BLaER1 treated with 17β-estradiol and CSF1 and Interleukin-3, amounts not matched to agents 10 nM and 100 nM (cell line): ENCODE measurements around the gene SRGAP1.

Source experiments
- H3K27ac ChIP-seq, 11 experiments: shearing (Covaris generic); formaldehyde crosslinking; 2 replicates each; pipeline ENCODE4 v1.8.1; 2022
- H3K27me3 ChIP-seq, 11 experiments: shearing (Covaris generic); formaldehyde crosslinking; 2 replicates each; pipeline ENCODE4 v1.8.1; 2022
- H3K36me3 ChIP-seq, 11 experiments: shearing (Covaris generic); formaldehyde crosslinking; 2 replicates each; pipeline ENCODE4 v1.8.1; 2022
- H3K4me1 ChIP-seq, 10 experiments: shearing (Covaris generic); formaldehyde crosslinking; 2 replicates each; pipeline ENCODE4 v1.8.1; 2022
- H3K4me2 ChIP-seq, 11 experiments: shearing (Covaris generic); formaldehyde crosslinking; 2 replicates each; pipeline ENCODE4 v1.8.1; 2022
- H3K4me3 ChIP-seq, 10 experiments: shearing (Covaris generic); formaldehyde crosslinking; 2 replicates each; pipeline ENCODE4 v1.8.1; 2022
- H3K9ac ChIP-seq, 11 experiments: shearing (Covaris generic); formaldehyde crosslinking; 2 replicates each; pipeline ENCODE4 v1.8.1; 2022
- H3K9me3 ChIP-seq, 11 experiments: shearing (Covaris generic); formaldehyde crosslinking; replicated peaks in 1 of 11; 2 replicates each; pipeline ENCODE4 v1.8.1; 2022
- H4K20me1 ChIP-seq, 11 experiments: shearing (Covaris generic); formaldehyde crosslinking; 2 replicates each; pipeline ENCODE4 v1.8.1; 2022
- Cebpa-rat ChIP-seq, 11 experiments: shearing (Covaris generic); IDR thresholded peaks; 2 replicates each; pipeline ENCODE4 v1.8.1; 2022

Gene SRGAP1

GRCh38 chr12:63981343-63981742, 136.8 kb downstream of the SRGAP1 start:
- Histone ChIP-seq H3K4me1 (peaks cover 0 to 12% (median 0%) of the 10 kb centered on the region in 10 experiments; a peak in 7 of 20 replicates), H3K27ac (no peak overlapping the region)

GRCh38 chr12:63982604-63983295, 138.2 kb downstream of the SRGAP1 start:
- H3K27ac ChIP-seq: no peak overlapping the region
- no peak overlapping the region for H3K4me3 ChIP-seq
- H3K36me3 ChIP-seq: no peaks in the 10 kb centered on the region
- no peak for TF ChIP-seq Cebpa-rat (IDR thresholded peaks at IDR 0.05)
- no peaks in the 10 kb centered on the region for H3K27me3 ChIP-seq
- H4K20me1 ChIP-seq: no peaks in the 10 kb centered on the region
- H3K9ac ChIP-seq: no peak overlapping the region
- no peak overlapping the region for H3K4me2 ChIP-seq
- H3K9me3 ChIP-seq: no peaks in the 10 kb centered on the region
- H3K4me1 ChIP-seq: peaks cover 0 to 12% (median 0%) of the 10 kb centered on the region in 10 experiments; a peak in 7 of 20 replicates

More at GRCh38 chr12:63981343-63981742, 136.8 kb downstream of the SRGAP1 start:
- Histone ChIP-seq H3K36me3 (no peaks in the 10 kb centered on the region), H3K4me2 (no peak overlapping the region), H4K20me1 (no peaks in the 10 kb centered on the region), H3K9ac (no peak overlapping the region), H3K9me3 (no peaks in the 10 kb centered on the region), H3K4me3 (no peak overlapping the region), H3K27me3 (no peaks in the 10 kb centered on the region)
- no peak for TF ChIP-seq Cebpa-rat (IDR thresholded peaks at IDR 0.05)

DNA sequence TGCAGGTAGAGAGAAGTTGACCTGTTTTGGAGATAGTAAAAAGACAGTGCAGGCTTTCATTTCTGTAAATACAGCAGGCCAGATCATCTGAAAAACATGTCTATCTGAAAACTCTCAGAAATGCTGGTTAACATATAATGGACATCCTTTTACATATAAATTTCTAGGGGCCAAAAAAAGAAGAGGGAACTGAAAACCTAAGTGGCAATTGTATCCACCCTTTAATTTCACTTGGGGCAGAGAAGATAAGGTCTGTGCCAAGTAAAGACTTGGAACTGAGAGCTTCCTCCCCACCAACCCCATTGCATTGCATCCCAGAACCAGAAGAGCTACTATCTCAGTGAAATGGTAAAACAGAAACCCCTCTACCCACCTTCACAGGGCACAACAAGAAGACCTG, 141.0 kb downstream of the SRGAP1 start:
- Histone ChIP-seq H3K9me3 (no peaks in the 10 kb centered on the region), H3K4me2 (peak overlapping the region in 3 of 11 experiments; percentile 17 to 42 (median 41); a peak in 5 of 22 replicates), H3K36me3 (peaks cover 0 to 5% (median 0%) of the 10 kb centered on the region in 11 experiments; a peak in 1 of 22 replicates), H3K4me1 (peaks cover 0 to 12% (median 0%) of the 10 kb centered on the region in 10 experiments; a peak in 7 of 20 replicates), H3K9ac (no peak overlapping the region), H4K20me1 (no peaks in the 10 kb centered on the region), H3K4me3 (no peak overlapping the region), H3K27me3 (no peaks in the 10 kb centered on the region), H3K27ac (no peak overlapping the region)
- no peak for TF ChIP-seq Cebpa-rat (IDR thresholded peaks at IDR 0.05)

DNA sequence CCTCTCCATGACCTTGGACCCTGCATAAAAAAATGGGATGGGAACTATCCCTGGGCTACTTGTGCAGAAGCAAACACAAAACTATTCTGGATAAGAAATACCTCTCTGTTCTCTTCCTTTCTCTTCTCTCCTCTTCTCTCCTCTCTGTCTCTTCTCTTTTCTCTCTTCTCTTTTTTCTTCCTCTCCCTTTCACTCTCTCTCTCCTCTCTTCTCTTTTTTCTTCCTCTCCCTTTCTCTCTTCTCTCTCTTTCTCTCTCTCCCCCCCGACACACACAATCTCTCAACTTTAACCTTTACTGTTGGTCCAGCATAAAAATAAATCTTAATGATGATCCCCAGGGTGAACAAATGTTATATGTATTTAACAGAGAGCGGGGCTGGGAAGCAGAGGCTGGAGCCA, 141.4 kb downstream of the SRGAP1 start:
- no peaks in the 10 kb centered on the region for H3K9me3 ChIP-seq
- H3K4me2 ChIP-seq: peak overlapping the region in 3 of 11 experiments; percentile 17 to 42 (median 41); a peak in 5 of 22 replicates
- no peak overlapping the region for H3K27ac ChIP-seq
- no peak overlapping the region for H3K9ac ChIP-seq
- TF ChIP-seq Cebpa-rat (IDR thresholded peaks at IDR 0.05): no peak
- no peak overlapping the region for H3K4me3 ChIP-seq
- H3K4me1 ChIP-seq: peaks cover 0 to 12% (median 0%) of the 10 kb centered on the region in 10 experiments; a peak in 7 of 20 replicates
- no peaks in the 10 kb centered on the region for H4K20me1 ChIP-seq
- no peaks in the 10 kb centered on the region for H3K27me3 ChIP-seq
- peaks cover 0 to 5% (median 0%) of the 10 kb centered on the region in 11 experiments; a peak in 1 of 22 replicates for H3K36me3 ChIP-seq

DNA sequence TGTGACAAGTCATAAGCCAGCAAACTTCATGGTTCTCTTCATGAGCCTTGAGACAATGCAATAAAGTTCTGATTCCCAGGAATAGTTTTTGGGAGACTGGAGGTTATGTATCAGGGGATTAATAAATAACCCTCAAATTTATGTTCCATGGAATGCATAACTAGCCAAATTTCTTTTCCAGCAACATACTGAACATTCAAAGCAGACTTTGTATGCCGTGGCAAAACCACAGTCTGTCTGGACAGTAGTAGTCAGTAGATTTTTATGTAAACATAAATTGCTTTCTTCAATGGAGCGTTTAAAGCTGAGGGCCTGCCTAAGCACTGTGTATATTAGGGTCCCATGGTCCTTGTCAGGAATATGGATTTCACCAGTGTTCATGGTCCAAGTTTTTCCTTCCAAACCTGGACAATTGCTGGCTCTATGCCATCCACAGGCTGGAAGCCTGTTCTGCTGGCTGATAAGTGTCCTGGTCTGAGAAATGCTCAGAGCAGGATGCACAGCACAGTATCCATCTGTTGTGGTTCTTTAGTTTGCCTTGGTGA, 144.9 kb downstream of the SRGAP1 start:
- H3K4me3 ChIP-seq: no peak overlapping the region
- TF ChIP-seq Cebpa-rat (IDR thresholded peaks at IDR 0.05): no peak
- H3K27ac ChIP-seq: no peak overlapping the region
- H3K9me3 ChIP-seq: no peaks in the 10 kb centered on the region
- no peaks in the 10 kb centered on the region for H4K20me1 ChIP-seq
- H3K9ac ChIP-seq: no peak overlapping the region
- H3K4me1 ChIP-seq: peaks cover 0 to 12% (median 0%) of the 10 kb centered on the region in 10 experiments; a peak in 7 of 20 replicates
- no peak overlapping the region for H3K4me2 ChIP-seq
- H3K27me3 ChIP-seq: no peaks in the 10 kb centered on the region
- H3K36me3 ChIP-seq: peaks cover 0 to 5% (median 0%) of the 10 kb centered on the region in 11 experiments; a peak in 1 of 22 replicates

DNA sequence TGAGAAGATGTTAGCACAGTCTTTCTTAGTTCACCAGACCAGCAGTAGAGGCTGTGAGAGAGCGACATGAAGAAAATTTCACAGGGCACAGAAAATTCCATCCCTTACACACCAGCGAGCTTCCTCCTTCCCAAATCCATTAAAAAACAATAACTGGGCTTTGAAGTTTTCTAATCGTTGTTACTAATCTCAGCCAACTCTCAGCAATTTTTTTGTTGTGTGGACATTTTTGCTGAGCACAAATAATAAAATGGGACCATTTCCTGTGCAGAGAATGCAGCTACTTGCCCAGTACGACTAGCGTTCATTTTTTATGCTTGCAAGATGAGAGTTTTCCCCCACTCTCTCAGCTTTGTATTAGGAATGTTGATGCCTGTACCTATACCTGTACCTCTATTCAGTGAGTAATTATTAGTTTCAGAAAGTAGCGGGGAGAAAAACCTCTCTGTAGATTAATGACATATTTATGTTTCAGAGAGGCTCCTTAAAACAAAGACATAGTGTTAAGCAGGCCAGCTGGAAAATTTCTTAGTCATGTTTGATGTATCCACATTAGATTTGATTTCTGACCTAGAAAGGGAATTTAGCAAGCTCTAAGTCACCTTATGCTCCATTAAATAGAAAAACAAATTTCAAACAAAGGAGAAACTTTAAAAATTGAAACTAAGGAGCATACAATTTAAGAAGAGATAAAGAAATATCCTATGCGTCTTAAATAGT, 146.5 kb downstream of the SRGAP1 start:
- Histone ChIP-seq H3K27me3 (no peaks in the 10 kb centered on the region), H3K4me1 (peaks cover 0 to under 1% (median 0%) of the 10 kb centered on the region in 10 experiments; a peak in 5 of 20 replicates), H3K9me3 (no peaks in the 10 kb centered on the region), H4K20me1 (no peaks in the 10 kb centered on the region), H3K9ac (no peak overlapping the region), H3K27ac (no peak overlapping the region), H3K4me3 (no peak overlapping the region), H3K36me3 (peaks cover 0 to 5% (median 0%) of the 10 kb centered on the region in 11 experiments; a peak in 1 of 22 replicates), H3K4me2 (no peak overlapping the region)
- no peak for TF ChIP-seq Cebpa-rat (IDR thresholded peaks at IDR 0.05)

GRCh38 chr12:63994704-63995103, 150.2 kb downstream of the SRGAP1 start:
- Histone ChIP-seq H3K36me3 (peaks cover 0 to 4% (median 0%) of the 10 kb centered on the region in 11 experiments; a peak in 1 of 22 replicates), H3K4me3 (no peak overlapping the region), H3K4me2 (no peak overlapping the region), H3K27ac (no peak overlapping the region), H3K4me1 (no peaks in the 10 kb centered on the region), H3K9me3 (no peaks in the 10 kb centered on the region), H3K9ac (no peak overlapping the region), H4K20me1 (no peaks in the 10 kb centered on the region), H3K27me3 (no peaks in the 10 kb centered on the region)
- no peak for TF ChIP-seq Cebpa-rat (IDR thresholded peaks at IDR 0.05)

DNA sequence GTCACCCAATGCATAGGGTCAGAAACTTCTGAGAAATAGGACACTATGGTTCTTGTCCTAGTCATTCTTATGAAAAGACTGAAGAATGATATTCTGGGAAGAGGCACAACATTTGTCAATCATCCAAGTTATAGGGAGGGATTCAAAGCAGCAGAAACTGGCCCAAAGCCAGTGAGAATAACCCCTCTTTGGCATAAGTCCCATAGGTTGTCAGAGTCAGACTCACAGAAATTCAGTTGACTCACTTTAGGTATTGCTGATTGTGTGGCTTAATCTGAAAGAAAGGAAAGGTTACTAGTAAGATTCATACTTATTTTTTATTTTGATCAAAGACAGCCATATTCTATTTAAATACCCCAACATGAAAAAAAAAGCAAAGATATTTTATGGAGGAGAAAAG, 151.0 kb downstream of the SRGAP1 start:
- H3K27ac ChIP-seq: no peak overlapping the region
- H3K4me2 ChIP-seq: no peak overlapping the region
- no peaks in the 10 kb centered on the region for H3K36me3 ChIP-seq
- H3K4me3 ChIP-seq: no peak overlapping the region
- H3K9ac ChIP-seq: no peak overlapping the region
- no peaks in the 10 kb centered on the region for H3K27me3 ChIP-seq
- no peak for TF ChIP-seq Cebpa-rat (IDR thresholded peaks at IDR 0.05)
- no peaks in the 10 kb centered on the region for H3K4me1 ChIP-seq
- H4K20me1 ChIP-seq: no peaks in the 10 kb centered on the region
- H3K9me3 ChIP-seq: no peaks in the 10 kb centered on the region

GRCh38 chr12:63996556-63996955, 152.1 kb downstream of the SRGAP1 start:
- H3K36me3 ChIP-seq: no peaks in the 10 kb centered on the region
- H3K4me3 ChIP-seq: no peak overlapping the region
- no peaks in the 10 kb centered on the region for H3K4me1 ChIP-seq
- H3K27me3 ChIP-seq: no peaks in the 10 kb centered on the region
- H4K20me1 ChIP-seq: no peaks in the 10 kb centered on the region
- H3K9ac ChIP-seq: no peak overlapping the region
- no peaks in the 10 kb centered on the region for H3K9me3 ChIP-seq
- no peak for TF ChIP-seq Cebpa-rat (IDR thresholded peaks at IDR 0.05)
- H3K27ac ChIP-seq: no peak overlapping the region
- H3K4me2 ChIP-seq: no peak overlapping the region
